HepG2 (cell line): ENCODE results near the gene ACTR3. TPM values are rescaled to one million over a fixed set of nuclear protein-coding genes. Genes with fewer than 3 reads are reported as not detected.

ENCODE experiments used
- BRCA1 ChIP-seq: sonication (generic); formaldehyde crosslinking; IDR thresholded peaks from 2 replicates; pipeline ENCODE4 v1.4.0; 2020; ENCODE audit warnings: missing genetic modification reagents
- ELF3 ChIP-seq: IDR thresholded peaks from 2 replicates; pipeline ENCODE4 v1.6.1; 2016; ENCODE audit warnings: missing genetic modification reagents, missing compliant biosample characterization
- FOXJ3 ChIP-seq: sonication (generic); formaldehyde crosslinking; IDR thresholded peaks from 2 replicates; pipeline ENCODE4 v1.4.0; 2020; ENCODE audit warnings: missing genetic modification reagents, mild to moderate bottlenecking, borderline replicate concordance
- MEIS2 ChIP-seq: sonication (generic); formaldehyde crosslinking; IDR thresholded peaks from 2 replicates; pipeline ENCODE4 v1.9.0; 2021; ENCODE audit warnings: mild to moderate bottlenecking, missing genetic modification reagents
- PHF5A ChIP-seq: IDR thresholded peaks from one replicate; pipeline ENCODE4 v1.6.1; 2018; ENCODE audit warnings: low read depth, missing genetic modification reagents; ENCODE audit not compliant: unreplicated experiment
- SMYD3 ChIP-seq: sonication (generic); formaldehyde crosslinking; IDR thresholded peaks from 2 replicates; pipeline ENCODE4 v1.8.1; 2023; ENCODE audit warnings: mild to moderate bottlenecking, missing genetic modification reagents
- TCF12 ChIP-seq, 2 experiments: fragments of 450-650 bp in 1 of 2; sonication (generic) in 1 of 2; formaldehyde crosslinking in 1 of 2; IDR thresholded peaks; 2 replicates each; pipeline versions ENCODE4 v1.6.1 to v1.8.0; 2017 to 2022; ENCODE audit warnings: antibody characterized with exemption in 1 of 2, mild to moderate bottlenecking in 1 of 2, missing genetic modification reagents in 1 of 2, moderate library complexity in 1 of 2
- ZBTB1 ChIP-seq: sonication (generic); formaldehyde crosslinking; IDR thresholded peaks from 2 replicates; pipeline ENCODE4 v1.4.0; 2020; ENCODE audit warnings: missing genetic modification reagents, borderline replicate concordance
- ZKSCAN5 ChIP-seq: sonication (generic); formaldehyde crosslinking; IDR thresholded peaks from 2 replicates; pipeline ENCODE4 v1.5.1; 2020; ENCODE audit warnings: mild to moderate bottlenecking, missing genetic modification reagents
- ZNF3 ChIP-seq: IDR thresholded peaks from 2 replicates; pipeline ENCODE4 v1.7.0; 2017; ENCODE audit warnings: inconsistent platforms
- ZNF326 ChIP-seq: sonication (generic); formaldehyde crosslinking; IDR thresholded peaks from 2 replicates; pipeline ENCODE4 v1.4.0; 2020; ENCODE audit warnings: missing genetic modification reagents, borderline replicate concordance
- polyA plus RNA-seq, 8 experiments: library from polyadenylated mRNA; depleted of rRNA in 3 of 8; stranded (reverse) in 7 of 8; unstranded in 1 of 8; fragments of >200 nt; fragmentation: Illumina TruSeq in 4 of 8; extraction: Trizol in 4 of 8; gene quantifications; 2 replicates each; pipeline versions ENCODE4 v1.2.1 to v1.2.3, GENCODE V29; 2011 to 2016; ENCODE audit warnings: low read depth in 4 of 8, missing spikeins in 1 of 8, mixed read lengths in 1 of 8; ENCODE audit not compliant: insufficient read depth in 1 of 8
- total RNA-seq, 5 experiments: library from RNA; depleted of rRNA; stranded (reverse); fragments of >200 nt; fragmentation: Illumina TruSeq; extraction: Trizol; gene quantifications; 2 replicates each; pipeline ENCODE4 v1.2.3, GENCODE V29; 2016; ENCODE audit warnings: low read depth in 1 of 5
- TF ChIP-seq, protein P1 (sequence below), 2 experiments: IDR thresholded peaks; 2 replicates each; pipeline ENCODE4 v1.6.1; 2011 to 2012; ENCODE audit warnings: low read length in 2 of 2, borderline replicate concordance in 1 of 2, low read depth in 1 of 2, mild to moderate bottlenecking in 1 of 2, moderate library complexity in 1 of 2
- TF ChIP-seq, protein P2 (sequence below): sonication (generic); formaldehyde crosslinking; IDR thresholded peaks from 2 replicates; pipeline ENCODE4 v1.5.1; 2020; ENCODE audit warnings: missing genetic modification reagents, mild to moderate bottlenecking, borderline replicate concordance
- TF ChIP-seq, protein P3 (sequence below): sonication (generic); formaldehyde crosslinking; IDR thresholded peaks from 2 replicates; pipeline ENCODE4 v1.4.0; 2020; ENCODE audit warnings: mild to moderate bottlenecking, missing genetic modification reagents
- TF ChIP-seq, protein P4 (sequence below): sonication (generic); formaldehyde crosslinking; conservative IDR thresholded peaks from 2 replicates; pipeline ENCODE4 v1.4.0; 2020; ENCODE audit warnings: missing genetic modification reagents
- TF ChIP-seq, protein P5 (sequence below): IDR thresholded peaks from 2 replicates; pipeline ENCODE4 v1.6.1; 2016
- TF ChIP-seq, protein P6 (sequence below): sonication (generic); formaldehyde crosslinking; IDR thresholded peaks from 2 replicates; pipeline ENCODE4 v1.4.0; 2020; ENCODE audit warnings: mild to moderate bottlenecking, missing genetic modification reagents

ACTR3 gene
- total and polyA plus RNA-seq, 2 of the 13 experiments (the other 11 are each of a cell fraction or from before 2014, with no cell fraction given), result 123 to 225 TPM

DNA sequence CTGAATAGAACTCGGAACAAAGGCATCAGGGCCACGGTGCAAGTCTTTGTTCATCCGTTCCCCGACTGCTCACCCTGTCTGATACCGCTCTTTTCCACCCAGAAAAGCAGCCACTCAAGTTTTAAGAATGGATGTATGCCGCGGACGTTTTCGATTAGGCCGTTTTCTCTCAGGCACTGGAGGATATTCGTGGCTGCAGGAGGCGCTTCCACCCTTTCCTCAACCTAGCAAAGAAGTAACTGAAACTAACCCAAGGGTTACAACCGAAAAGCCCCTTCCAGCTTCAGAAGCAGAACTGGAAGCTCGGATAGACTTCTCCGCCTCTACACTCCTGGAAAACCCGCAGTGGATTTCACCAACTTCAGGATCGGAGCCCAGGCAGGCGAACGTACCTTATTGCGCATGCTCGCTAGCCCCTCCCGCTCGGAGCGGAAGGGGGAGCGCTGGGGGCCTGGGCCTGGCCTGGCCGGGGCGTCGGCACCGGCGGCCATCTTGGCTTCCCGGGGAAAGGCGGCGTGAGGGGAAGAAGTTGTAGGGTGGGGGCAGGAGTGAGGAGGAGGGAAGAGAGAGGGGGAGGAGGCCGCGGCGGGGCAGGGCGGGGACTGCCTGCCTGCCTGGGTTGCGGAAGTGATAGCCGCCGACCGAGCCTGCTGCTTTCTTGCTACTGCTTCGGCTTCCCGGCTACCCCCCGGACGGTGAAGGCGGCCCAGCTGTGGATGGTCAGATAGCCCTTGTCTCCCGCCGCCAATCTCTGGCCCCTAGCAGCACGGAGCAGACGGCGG, at the start of gene ACTR3 (continued):
- no peak for TF ChIP-seq ZBTB1 (CRISPR knock-in tag)
- TF ChIP-seq, protein P1, sequence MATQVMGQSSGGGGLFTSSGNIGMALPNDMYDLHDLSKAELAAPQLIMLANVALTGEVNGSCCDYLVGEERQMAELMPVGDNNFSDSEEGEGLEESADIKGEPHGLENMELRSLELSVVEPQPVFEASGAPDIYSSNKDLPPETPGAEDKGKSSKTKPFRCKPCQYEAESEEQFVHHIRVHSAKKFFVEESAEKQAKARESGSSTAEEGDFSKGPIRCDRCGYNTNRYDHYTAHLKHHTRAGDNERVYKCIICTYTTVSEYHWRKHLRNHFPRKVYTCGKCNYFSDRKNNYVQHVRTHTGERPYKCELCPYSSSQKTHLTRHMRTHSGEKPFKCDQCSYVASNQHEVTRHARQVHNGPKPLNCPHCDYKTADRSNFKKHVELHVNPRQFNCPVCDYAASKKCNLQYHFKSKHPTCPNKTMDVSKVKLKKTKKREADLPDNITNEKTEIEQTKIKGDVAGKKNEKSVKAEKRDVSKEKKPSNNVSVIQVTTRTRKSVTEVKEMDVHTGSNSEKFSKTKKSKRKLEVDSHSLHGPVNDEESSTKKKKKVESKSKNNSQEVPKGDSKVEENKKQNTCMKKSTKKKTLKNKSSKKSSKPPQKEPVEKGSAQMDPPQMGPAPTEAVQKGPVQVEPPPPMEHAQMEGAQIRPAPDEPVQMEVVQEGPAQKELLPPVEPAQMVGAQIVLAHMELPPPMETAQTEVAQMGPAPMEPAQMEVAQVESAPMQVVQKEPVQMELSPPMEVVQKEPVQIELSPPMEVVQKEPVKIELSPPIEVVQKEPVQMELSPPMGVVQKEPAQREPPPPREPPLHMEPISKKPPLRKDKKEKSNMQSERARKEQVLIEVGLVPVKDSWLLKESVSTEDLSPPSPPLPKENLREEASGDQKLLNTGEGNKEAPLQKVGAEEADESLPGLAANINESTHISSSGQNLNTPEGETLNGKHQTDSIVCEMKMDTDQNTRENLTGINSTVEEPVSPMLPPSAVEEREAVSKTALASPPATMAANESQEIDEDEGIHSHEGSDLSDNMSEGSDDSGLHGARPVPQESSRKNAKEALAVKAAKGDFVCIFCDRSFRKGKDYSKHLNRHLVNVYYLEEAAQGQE (IDR thresholded peaks at IDR 0.05; ENCODE audit: borderline replicate concordance in 1 of 2, low read depth in 1 of 2, low read length in 2 of 2), result peak in 1 of 2 experiments; percentile 78; a peak in 1 of 4 replicates
- TF ChIP-seq ZKSCAN5 (CRISPR knock-in tag), result peak; percentile 58; the same call in 1 of the 2 replicates
- TF ChIP-seq, protein P2, sequence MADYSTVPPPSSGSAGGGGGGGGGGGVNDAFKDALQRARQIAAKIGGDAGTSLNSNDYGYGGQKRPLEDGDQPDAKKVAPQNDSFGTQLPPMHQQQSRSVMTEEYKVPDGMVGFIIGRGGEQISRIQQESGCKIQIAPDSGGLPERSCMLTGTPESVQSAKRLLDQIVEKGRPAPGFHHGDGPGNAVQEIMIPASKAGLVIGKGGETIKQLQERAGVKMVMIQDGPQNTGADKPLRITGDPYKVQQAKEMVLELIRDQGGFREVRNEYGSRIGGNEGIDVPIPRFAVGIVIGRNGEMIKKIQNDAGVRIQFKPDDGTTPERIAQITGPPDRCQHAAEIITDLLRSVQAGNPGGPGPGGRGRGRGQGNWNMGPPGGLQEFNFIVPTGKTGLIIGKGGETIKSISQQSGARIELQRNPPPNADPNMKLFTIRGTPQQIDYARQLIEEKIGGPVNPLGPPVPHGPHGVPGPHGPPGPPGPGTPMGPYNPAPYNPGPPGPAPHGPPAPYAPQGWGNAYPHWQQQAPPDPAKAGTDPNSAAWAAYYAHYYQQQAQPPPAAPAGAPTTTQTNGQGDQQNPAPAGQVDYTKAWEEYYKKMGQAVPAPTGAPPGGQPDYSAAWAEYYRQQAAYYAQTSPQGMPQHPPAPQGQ (CRISPR knock-in tag), result peak; percentile 31; the same call in 1 of the 2 replicates
- TF ChIP-seq, protein P3, sequence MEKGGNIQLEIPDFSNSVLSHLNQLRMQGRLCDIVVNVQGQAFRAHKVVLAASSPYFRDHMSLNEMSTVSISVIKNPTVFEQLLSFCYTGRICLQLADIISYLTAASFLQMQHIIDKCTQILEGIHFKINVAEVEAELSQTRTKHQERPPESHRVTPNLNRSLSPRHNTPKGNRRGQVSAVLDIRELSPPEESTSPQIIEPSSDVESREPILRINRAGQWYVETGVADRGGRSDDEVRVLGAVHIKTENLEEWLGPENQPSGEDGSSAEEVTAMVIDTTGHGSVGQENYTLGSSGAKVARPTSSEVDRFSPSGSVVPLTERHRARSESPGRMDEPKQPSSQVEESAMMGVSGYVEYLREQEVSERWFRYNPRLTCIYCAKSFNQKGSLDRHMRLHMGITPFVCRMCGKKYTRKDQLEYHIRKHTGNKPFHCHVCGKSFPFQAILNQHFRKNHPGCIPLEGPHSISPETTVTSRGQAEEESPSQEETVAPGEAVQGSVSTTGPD (CRISPR knock-in tag), result 0 out of 2 replicates have a peak, but pooled peaks have one; percentile 53
- TF ChIP-seq FOXJ3 (CRISPR knock-in tag), result 0 out of 2 replicates have a peak, but pooled peaks have one; percentile 25
- TF ChIP-seq TCF12 (IDR thresholded peaks at IDR 0.05), result no peak
- TF ChIP-seq TCF12 (CRISPR knock-in tag; IDR thresholded peaks at IDR 0.05), result peak; percentile 88
- TF ChIP-seq ELF3, result peak; percentile 94
- TF ChIP-seq MEIS2, result peak; percentile 38; the same call in 1 of the 2 replicates
- no peak for TF ChIP-seq ZNF326
- TF ChIP-seq, protein P4, sequence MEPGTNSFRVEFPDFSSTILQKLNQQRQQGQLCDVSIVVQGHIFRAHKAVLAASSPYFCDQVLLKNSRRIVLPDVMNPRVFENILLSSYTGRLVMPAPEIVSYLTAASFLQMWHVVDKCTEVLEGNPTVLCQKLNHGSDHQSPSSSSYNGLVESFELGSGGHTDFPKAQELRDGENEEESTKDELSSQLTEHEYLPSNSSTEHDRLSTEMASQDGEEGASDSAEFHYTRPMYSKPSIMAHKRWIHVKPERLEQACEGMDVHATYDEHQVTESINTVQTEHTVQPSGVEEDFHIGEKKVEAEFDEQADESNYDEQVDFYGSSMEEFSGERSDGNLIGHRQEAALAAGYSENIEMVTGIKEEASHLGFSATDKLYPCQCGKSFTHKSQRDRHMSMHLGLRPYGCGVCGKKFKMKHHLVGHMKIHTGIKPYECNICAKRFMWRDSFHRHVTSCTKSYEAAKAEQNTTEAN, result peak; percentile 79; the same call in 1 of the 2 replicates
- TF ChIP-seq, protein P5, sequence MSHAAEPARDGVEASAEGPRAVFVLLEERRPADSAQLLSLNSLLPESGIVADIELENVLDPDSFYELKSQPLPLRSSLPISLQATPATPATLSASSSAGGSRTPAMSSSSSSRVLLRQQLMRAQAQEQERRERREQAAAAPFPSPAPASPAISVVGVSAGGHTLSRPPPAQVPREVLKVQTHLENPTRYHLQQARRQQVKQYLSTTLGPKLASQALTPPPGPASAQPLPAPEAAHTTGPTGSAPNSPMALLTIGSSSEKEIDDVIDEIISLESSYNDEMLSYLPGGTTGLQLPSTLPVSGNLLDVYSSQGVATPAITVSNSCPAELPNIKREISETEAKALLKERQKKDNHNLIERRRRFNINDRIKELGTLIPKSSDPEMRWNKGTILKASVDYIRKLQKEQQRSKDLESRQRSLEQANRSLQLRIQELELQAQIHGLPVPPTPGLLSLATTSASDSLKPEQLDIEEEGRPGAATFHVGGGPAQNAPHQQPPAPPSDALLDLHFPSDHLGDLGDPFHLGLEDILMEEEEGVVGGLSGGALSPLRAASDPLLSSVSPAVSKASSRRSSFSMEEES, result peak; percentile 87
- TF ChIP-seq, protein P6, sequence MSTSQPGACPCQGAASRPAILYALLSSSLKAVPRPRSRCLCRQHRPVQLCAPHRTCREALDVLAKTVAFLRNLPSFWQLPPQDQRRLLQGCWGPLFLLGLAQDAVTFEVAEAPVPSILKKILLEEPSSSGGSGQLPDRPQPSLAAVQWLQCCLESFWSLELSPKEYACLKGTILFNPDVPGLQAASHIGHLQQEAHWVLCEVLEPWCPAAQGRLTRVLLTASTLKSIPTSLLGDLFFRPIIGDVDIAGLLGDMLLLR (CRISPR knock-in tag), result peak; percentile 86; the same call in 1 of the 2 replicates
- no peak for TF ChIP-seq PHF5A (CRISPR knock-in tag)
- TF ChIP-seq BRCA1 (CRISPR knock-in tag), result peak; percentile 58
- no peak for TF ChIP-seq SMYD3 (CRISPR knock-in tag)
- TF ChIP-seq ZNF3 (CRISPR knock-in tag), result no peak
